GM12878 (cell line): ENCODE results near the gene LCAT. TPM values are rescaled to one million over a fixed set of nuclear protein-coding genes. Genes with fewer than 3 reads are reported as not detected.

ENCODE experiments used
- CREB1 ChIP-seq: IDR thresholded peaks from 2 replicates; pipeline ENCODE4 v1.6.1; 2012; ENCODE audit warnings: low read depth, mild to moderate bottlenecking, inconsistent platforms
- EED ChIP-seq: sonication (generic); IDR thresholded peaks from 2 replicates; pipeline ENCODE4 v1.6.1; 2016; ENCODE audit warnings: antibody characterized with exemption, low read depth
- EZH2 ChIP-seq: IDR thresholded peaks from 2 replicates; pipeline ENCODE4 v1.6.1; 2012; ENCODE audit warnings: low read depth, mild to moderate bottlenecking, control low read depth, inconsistent platforms, low read length, borderline replicate concordance; ENCODE audit not compliant: control insufficient read depth
- HCFC1 ChIP-seq: fragments of 150-350 bp; IDR thresholded peaks from 2 replicates; pipeline ENCODE4 v1.6.1; 2014; ENCODE audit warnings: low read length
- MTA2 ChIP-seq: fragments of 450-650 bp; IDR thresholded peaks from 2 replicates; pipeline ENCODE4 v1.6.1; 2016; ENCODE audit warnings: low read depth, mild to moderate bottlenecking, moderate library complexity
- MXI1 ChIP-seq: fragments of 150-350 bp; IDR thresholded peaks from 2 replicates; pipeline ENCODE4 v1.6.1; 2011; ENCODE audit warnings: low read depth, mild to moderate bottlenecking, inconsistent platforms, low read length, improper control_type of control experiment
- MYB ChIP-seq: fragments of 150-350 bp; IDR thresholded peaks from 2 replicates; pipeline ENCODE4 v1.6.1; 2014; ENCODE audit warnings: mild to moderate bottlenecking, low read depth, low read length, borderline replicate concordance
- NBN ChIP-seq: fragments of 450-650 bp; IDR thresholded peaks from 2 replicates; pipeline ENCODE4 v1.6.1; 2016
- NFXL1 ChIP-seq: fragments of 450-650 bp; IDR thresholded peaks from 2 replicates; pipeline ENCODE4 v1.6.1; 2017; ENCODE audit warnings: antibody characterized with exemption, mild to moderate bottlenecking, borderline replicate concordance
- NR2F1 ChIP-seq: fragments of 450-650 bp; conservative IDR thresholded peaks from 2 replicates; pipeline ENCODE4 v1.6.1; 2017; ENCODE audit warnings: mild to moderate bottlenecking
- RELA ChIP-seq: fragments of 450-650 bp; IDR thresholded peaks from 2 replicates; pipeline ENCODE4 v1.8.0; 2014; ENCODE audit warnings: borderline replicate concordance; ENCODE audit not compliant: partially characterized antibody
- SP1 ChIP-seq: IDR thresholded peaks from one replicate; pipeline ENCODE4 v1.6.1; 2011; ENCODE audit warnings: low read depth, low read length
- SPI1 ChIP-seq: IDR thresholded peaks from 2 replicates; pipeline ENCODE4 v1.6.1; 2011; ENCODE audit warnings: low read depth, mild to moderate bottlenecking, low read length, moderate library complexity, borderline replicate concordance; ENCODE audit not compliant: insufficient read depth
- SREBF1 ChIP-seq: IDR thresholded peaks from 2 replicates; pipeline ENCODE4 v1.6.1; 2012; ENCODE audit warnings: mild to moderate bottlenecking, low read length
- ZNF687 ChIP-seq: fragments of 450-650 bp; IDR thresholded peaks from 2 replicates; pipeline ENCODE4 v1.6.1; 2017; ENCODE audit warnings: mild to moderate bottlenecking, moderate library complexity
- polyA plus RNA-seq, 11 experiments: library from polyadenylated mRNA; depleted of rRNA in 4 of 11; unstranded in 6 of 11; stranded (reverse) in 5 of 11; fragments of >200 nt; fragmentation: Nextera tagmentation in 4 of 11; fragmentation: Illumina TruSeq in 1 of 11; extraction: Ambion mirVana in 4 of 11; extraction: Trizol in 1 of 11; gene quantifications; 1 replicate in 1 of 11; 2 replicates in 10 of 11; pipeline versions ENCODE4 v1.2.1 to v1.2.3, GENCODE V29; 2011 to 2016; ENCODE audit warnings: inconsistent platforms in 2 of 11, missing spikeins in 2 of 11, low read depth in 1 of 11
- total RNA-seq, 4 experiments: library from RNA; depleted of rRNA in 3 of 4; stranded (reverse); fragments of >200 nt in 3 of 4; fragmentation: Illumina TruSeq in 1 of 4; extraction: Trizol in 1 of 4; gene quantifications; 2 replicates each; pipeline versions ENCODE4 v1.2.1 to v1.2.3, GENCODE V29; 2013 to 2021
- TF ChIP-seq, protein P1 (sequence below), 3 experiments: IDR thresholded peaks in 2 of 3; conservative IDR thresholded peaks in 1 of 3; 2 replicates each; pipeline ENCODE4 v1.5.1; 2011; ENCODE audit warnings: low read depth in 3 of 3, low read length in 3 of 3, mild to moderate bottlenecking in 3 of 3, control low read depth in 2 of 3, moderate library complexity in 2 of 3, inconsistent platforms in 1 of 3, mixed read lengths in 1 of 3; ENCODE audit not compliant: control insufficient read depth in 2 of 3, insufficient read depth in 1 of 3; ENCODE audit errors: extremely low read depth in 1 of 3
- TF ChIP-seq, protein P2 (sequence below): fragments of 450-650 bp; formaldehyde crosslinking; IDR thresholded peaks from 2 replicates; pipeline ENCODE4 v1.5.0; 2022; ENCODE audit warnings: mild to moderate bottlenecking, missing genetic modification characterization
- TF ChIP-seq, protein P3 (sequence below): fragments of 450-650 bp; IDR thresholded peaks from 2 replicates; pipeline ENCODE4 v1.6.1; 2017; ENCODE audit warnings: mild to moderate bottlenecking

LCAT gene
- total and polyA plus RNA-seq, 10 of the 15 experiments (the other 5 are each of a cell fraction or from before 2014, with no cell fraction given), result 0.61 to 11.7 (median 3.3) TPM

- TF ChIP-seq, protein P1, sequence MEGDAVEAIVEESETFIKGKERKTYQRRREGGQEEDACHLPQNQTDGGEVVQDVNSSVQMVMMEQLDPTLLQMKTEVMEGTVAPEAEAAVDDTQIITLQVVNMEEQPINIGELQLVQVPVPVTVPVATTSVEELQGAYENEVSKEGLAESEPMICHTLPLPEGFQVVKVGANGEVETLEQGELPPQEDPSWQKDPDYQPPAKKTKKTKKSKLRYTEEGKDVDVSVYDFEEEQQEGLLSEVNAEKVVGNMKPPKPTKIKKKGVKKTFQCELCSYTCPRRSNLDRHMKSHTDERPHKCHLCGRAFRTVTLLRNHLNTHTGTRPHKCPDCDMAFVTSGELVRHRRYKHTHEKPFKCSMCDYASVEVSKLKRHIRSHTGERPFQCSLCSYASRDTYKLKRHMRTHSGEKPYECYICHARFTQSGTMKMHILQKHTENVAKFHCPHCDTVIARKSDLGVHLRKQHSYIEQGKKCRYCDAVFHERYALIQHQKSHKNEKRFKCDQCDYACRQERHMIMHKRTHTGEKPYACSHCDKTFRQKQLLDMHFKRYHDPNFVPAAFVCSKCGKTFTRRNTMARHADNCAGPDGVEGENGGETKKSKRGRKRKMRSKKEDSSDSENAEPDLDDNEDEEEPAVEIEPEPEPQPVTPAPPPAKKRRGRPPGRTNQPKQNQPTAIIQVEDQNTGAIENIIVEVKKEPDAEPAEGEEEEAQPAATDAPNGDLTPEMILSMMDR (IDR thresholded peaks at IDR 0.05 in 2 of 3, conservative IDR thresholded peaks at IDR 0.05 in 1 of 3; ENCODE audit: control insufficient read depth in 2 of 3, extremely low read depth in 1 of 3, insufficient read depth in 1 of 3, low read depth in 3 of 3, low read length in 3 of 3), result no peak
- TF ChIP-seq HCFC1, result no peak
- TF ChIP-seq CREB1, result no peak
- TF ChIP-seq SREBF1, result no peak
- TF ChIP-seq, protein P2, sequence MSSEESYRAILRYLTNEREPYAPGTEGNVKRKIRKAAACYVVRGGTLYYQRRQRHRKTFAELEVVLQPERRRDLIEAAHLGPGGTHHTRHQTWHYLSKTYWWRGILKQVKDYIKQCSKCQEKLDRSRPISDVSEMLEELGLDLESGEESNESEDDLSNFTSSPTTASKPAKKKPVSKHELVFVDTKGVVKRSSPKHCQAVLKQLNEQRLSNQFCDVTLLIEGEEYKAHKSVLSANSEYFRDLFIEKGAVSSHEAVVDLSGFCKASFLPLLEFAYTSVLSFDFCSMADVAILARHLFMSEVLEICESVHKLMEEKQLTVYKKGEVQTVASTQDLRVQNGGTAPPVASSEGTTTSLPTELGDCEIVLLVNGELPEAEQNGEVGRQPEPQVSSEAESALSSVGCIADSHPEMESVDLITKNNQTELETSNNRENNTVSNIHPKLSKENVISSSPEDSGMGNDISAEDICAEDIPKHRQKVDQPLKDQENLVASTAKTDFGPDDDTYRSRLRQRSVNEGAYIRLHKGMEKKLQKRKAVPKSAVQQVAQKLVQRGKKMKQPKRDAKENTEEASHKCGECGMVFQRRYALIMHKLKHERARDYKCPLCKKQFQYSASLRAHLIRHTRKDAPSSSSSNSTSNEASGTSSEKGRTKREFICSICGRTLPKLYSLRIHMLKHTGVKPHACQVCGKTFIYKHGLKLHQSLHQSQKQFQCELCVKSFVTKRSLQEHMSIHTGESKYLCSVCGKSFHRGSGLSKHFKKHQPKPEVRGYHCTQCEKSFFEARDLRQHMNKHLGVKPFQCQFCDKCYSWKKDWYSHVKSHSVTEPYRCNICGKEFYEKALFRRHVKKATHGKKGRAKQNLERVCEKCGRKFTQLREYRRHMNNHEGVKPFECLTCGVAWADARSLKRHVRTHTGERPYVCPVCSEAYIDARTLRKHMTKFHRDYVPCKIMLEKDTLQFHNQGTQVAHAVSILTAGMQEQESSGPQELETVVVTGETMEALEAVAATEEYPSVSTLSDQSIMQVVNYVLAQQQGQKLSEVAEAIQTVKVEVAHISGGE (CRISPR knock-in tag), result no peak
- no peak for TF ChIP-seq NBN
- 0 out of 2 replicates have a peak, but pooled peaks have one; percentile 19 for TF ChIP-seq SPI1
- TF ChIP-seq, protein P3, sequence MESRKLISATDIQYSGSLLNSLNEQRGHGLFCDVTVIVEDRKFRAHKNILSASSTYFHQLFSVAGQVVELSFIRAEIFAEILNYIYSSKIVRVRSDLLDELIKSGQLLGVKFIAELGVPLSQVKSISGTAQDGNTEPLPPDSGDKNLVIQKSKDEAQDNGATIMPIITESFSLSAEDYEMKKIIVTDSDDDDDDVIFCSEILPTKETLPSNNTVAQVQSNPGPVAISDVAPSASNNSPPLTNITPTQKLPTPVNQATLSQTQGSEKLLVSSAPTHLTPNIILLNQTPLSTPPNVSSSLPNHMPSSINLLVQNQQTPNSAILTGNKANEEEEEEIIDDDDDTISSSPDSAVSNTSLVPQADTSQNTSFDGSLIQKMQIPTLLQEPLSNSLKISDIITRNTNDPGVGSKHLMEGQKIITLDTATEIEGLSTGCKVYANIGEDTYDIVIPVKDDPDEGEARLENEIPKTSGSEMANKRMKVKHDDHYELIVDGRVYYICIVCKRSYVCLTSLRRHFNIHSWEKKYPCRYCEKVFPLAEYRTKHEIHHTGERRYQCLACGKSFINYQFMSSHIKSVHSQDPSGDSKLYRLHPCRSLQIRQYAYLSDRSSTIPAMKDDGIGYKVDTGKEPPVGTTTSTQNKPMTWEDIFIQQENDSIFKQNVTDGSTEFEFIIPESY, result no peak
- TF ChIP-seq MYB, result no peak
- TF ChIP-seq MTA2, result no peak
- no peak for TF ChIP-seq ZNF687
- TF ChIP-seq EZH2, result no peak
- no peak for TF ChIP-seq RELA
- TF ChIP-seq EED, result peak; percentile 83
- TF ChIP-seq NFXL1, result no peak
- 0 out of 2 replicates have a peak, but pooled peaks have one; percentile 27 for TF ChIP-seq NR2F1
- no peak for TF ChIP-seq MXI1
- TF ChIP-seq SP1, result peak; percentile 24
Measured at GRCh38 chr16:67975321-67976105, 31.6 kb upstream of the LCAT start (continued).
